ENCODE data around the gene ALG1L2.
"Not testable (repeated sequence)": the region's sequence is repeated elsewhere in the genome, so short reads cannot be mapped to it uniquely, and the experiment has no call there.

Gene ALG1L2

GRCh38 chr3:130081351-130081881 is at the start of gene ALG1L2:
ALG1L2 (plus strand) TSS chr3:130081831; CDS start chr3:130082017, 186 bp downstream.
- no peak within 1 kb of the TSS for H3K9ac ChIP-seq (ENCODE audit: low read length)
- H3K4me3 ChIP-seq (ENCODE audit: low read depth, low read length) = no peak within 1 kb of the TSS
- H3K36me3 ChIP-seq (ENCODE audit: control insufficient read depth, insufficient read depth, low read length) = no peaks in the 10 kb centered on the region; the same call in 1 of the 2 replicates
- no peaks in the 10 kb centered on the region for H3K9me3 ChIP-seq (ENCODE audit: control insufficient read depth, insufficient read depth, low read depth, low read length)
- no peak within 1 kb of the TSS for H3K27ac ChIP-seq (ENCODE audit: low read depth, low read length)
- no peaks in the 10 kb centered on the region for H3K4me1 ChIP-seq (ENCODE audit: control insufficient read depth, insufficient read depth, low read length)
- no peaks in the 10 kb centered on the region for H3K27me3 ChIP-seq (ENCODE audit: control insufficient read depth, insufficient read depth, low read length)

DNA sequence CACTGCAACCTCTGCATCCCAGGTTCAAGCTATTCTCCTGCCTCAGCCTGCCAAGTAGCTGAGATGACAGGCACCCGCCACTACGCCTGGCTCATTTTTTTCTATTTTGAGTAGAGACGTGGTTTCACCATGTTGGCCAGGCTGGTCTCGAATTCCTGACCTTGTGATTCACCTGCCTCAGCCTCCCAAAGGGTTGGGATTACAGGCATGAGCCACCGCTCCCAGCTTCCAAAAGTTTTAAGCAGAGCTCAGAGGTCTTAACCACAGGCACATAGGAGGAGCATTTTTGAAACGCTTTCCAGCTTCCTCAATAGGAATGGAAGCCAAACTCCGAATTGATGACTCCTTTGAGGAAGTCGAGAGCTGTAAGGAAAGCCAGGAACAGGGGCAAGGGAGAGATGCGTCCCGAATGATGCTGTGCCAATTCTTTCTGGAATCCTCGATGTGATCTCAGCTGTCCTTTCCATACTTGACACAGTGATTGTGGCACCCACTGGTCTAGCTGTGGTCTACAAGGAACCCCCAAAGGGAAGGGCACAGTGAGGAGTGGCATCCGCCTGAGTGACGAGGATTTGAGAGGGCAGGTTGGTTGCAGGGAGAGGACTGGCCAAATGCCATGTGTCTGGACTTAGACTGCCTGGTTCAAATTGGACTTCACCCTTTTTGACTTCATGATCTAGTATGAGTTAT is 44.4 kb upstream of the ALG1L2 start:
- not testable (repeated sequence) for H3K27me3 ChIP-seq (ENCODE audit: control insufficient read depth, insufficient read depth, low read length); H3K36me3 ChIP-seq (ENCODE audit: control insufficient read depth, insufficient read depth, low read length); H3K9me3 ChIP-seq (ENCODE audit: control insufficient read depth, insufficient read depth, low read depth, low read length); H3K9ac ChIP-seq (ENCODE audit: low read length); H3K4me1 ChIP-seq (ENCODE audit: control insufficient read depth, insufficient read depth, low read length); H3K27ac ChIP-seq (ENCODE audit: low read depth, low read length); H3K4me3 ChIP-seq (ENCODE audit: low read depth, low read length)

DNA sequence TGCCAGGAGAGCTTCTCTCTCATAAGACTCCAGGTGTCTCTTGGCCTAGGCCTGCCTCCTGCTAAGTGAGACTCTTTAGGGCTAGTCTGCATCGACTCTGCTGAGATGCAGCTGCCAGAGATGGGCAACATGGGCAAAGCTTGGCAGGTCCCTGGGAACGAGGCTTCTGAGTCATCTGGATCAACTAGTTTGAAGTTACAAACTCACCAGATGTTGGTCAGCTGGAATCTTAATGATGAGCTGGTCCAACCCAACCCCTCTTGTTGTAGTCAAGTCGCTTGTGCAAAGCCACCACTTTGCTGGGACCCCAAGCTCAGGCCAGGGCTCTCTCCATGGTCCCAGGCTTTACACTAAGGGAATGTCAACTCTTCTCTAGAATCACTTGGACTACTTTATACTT is 38.9 kb upstream of the ALG1L2 start:
- H3K9me3 ChIP-seq (ENCODE audit: control insufficient read depth, insufficient read depth, low read depth, low read length); H3K9ac ChIP-seq (ENCODE audit: low read length); H3K4me3 ChIP-seq (ENCODE audit: low read depth, low read length); H3K4me1 ChIP-seq (ENCODE audit: control insufficient read depth, insufficient read depth, low read length); H3K27me3 ChIP-seq (ENCODE audit: control insufficient read depth, insufficient read depth, low read length); H3K27ac ChIP-seq (ENCODE audit: low read depth, low read length); H3K36me3 ChIP-seq (ENCODE audit: control insufficient read depth, insufficient read depth, low read length): not testable (repeated sequence)

DNA sequence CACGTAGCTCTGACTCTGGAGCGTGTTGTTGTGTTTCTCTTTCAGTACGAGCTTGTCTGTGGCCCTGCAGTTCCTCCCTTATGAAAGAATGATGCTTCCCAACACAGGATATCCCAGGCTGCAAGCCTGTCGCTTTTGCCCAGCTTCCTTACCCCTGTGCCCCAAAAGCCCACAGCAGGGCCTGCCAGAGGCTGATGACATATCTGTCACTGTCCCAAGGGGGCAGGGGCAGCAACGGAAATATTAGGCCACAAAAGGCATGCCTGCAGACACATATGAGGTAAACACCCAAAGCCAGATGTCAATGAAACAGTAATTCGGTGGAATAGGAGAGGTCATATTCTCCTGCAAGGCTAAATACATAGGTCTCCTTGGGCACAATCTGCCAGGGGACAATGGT is 38.0 kb upstream of the ALG1L2 start:
- not testable (repeated sequence) for H3K4me3 ChIP-seq (ENCODE audit: low read depth, low read length); H3K27me3 ChIP-seq (ENCODE audit: control insufficient read depth, insufficient read depth, low read length); H3K9me3 ChIP-seq (ENCODE audit: control insufficient read depth, insufficient read depth, low read depth, low read length); H3K9ac ChIP-seq (ENCODE audit: low read length); H3K4me1 ChIP-seq (ENCODE audit: control insufficient read depth, insufficient read depth, low read length); H3K36me3 ChIP-seq (ENCODE audit: control insufficient read depth, insufficient read depth, low read length); H3K27ac ChIP-seq (ENCODE audit: low read depth, low read length)

DNA sequence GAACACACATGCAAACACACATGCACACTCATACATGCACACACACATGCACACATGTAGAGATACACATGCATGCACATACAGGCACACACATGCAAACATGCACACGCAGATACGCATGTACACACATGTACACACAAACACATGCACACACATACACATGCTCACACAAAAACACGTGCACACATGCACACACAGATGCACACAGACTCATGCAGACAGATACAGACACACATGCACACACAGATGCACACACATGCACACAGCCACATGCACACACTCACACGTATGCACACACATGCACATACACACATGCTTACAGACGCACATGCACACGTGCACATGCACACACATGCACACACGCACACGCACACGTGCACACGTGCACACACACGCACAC is 37.3 kb upstream of the ALG1L2 start:
- Histone ChIP-seq H3K4me3 (ENCODE audit: low read depth, low read length) (no peak overlapping the region), H3K27me3 (ENCODE audit: control insufficient read depth, insufficient read depth, low read length) (no peaks in the 10 kb centered on the region)

GRCh38 chr3:130048726-130049125 is 32.9 kb upstream of the ALG1L2 start:
- Histone ChIP-seq H3K4me1 (ENCODE audit: control insufficient read depth, insufficient read depth, low read length) (no peaks in the 10 kb centered on the region), H3K27me3 (ENCODE audit: control insufficient read depth, insufficient read depth, low read length) (no peaks in the 10 kb centered on the region)

More for the DNA sequence above, 37.3 kb upstream of the ALG1L2 start:
- no peaks in the 10 kb centered on the region for H3K4me1 ChIP-seq (ENCODE audit: control insufficient read depth, insufficient read depth, low read length)
- peaks cover 3% of the 10 kb centered on the region; the same call in 1 of the 2 replicates for H3K9me3 ChIP-seq (ENCODE audit: control insufficient read depth, insufficient read depth, low read depth, low read length)
- no peak overlapping the region for H3K9ac ChIP-seq (ENCODE audit: low read length)
- H3K27ac ChIP-seq (ENCODE audit: low read depth, low read length) = no peak overlapping the region
- no peaks in the 10 kb centered on the region for H3K36me3 ChIP-seq (ENCODE audit: control insufficient read depth, insufficient read depth, low read length)

DNA sequence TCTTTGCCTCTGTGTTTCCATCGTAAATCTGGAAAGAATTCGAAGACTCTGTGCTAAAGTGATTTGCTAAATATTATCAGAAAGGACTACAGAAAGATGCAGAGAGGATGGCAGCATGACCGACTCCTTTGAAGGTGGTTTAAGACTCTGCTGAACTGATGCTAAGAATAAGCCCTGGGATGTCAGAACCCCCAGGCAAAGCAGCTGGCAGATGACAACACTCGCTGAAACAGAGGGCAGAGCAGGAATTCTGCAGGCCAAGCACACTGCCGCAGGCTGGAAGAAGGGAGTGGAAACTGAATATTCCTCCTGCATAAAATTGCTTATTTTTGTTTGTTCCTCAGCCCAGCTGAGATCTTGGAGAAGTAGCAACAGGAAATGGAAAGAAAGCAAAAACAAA is 29.3 kb upstream of the ALG1L2 start:
- H3K9me3 ChIP-seq (ENCODE audit: control insufficient read depth, insufficient read depth, low read depth, low read length); H3K27me3 ChIP-seq (ENCODE audit: control insufficient read depth, insufficient read depth, low read length); H3K36me3 ChIP-seq (ENCODE audit: control insufficient read depth, insufficient read depth, low read length); H3K27ac ChIP-seq (ENCODE audit: low read depth, low read length); H3K4me3 ChIP-seq (ENCODE audit: low read depth, low read length); H3K4me1 ChIP-seq (ENCODE audit: control insufficient read depth, insufficient read depth, low read length); H3K9ac ChIP-seq (ENCODE audit: low read length): not testable (repeated sequence)

More at GRCh38 chr3:130048726-130049125, 32.9 kb upstream of the ALG1L2 start:
- Histone ChIP-seq H3K4me3 (ENCODE audit: low read depth, low read length) (no peak overlapping the region), H3K27ac (ENCODE audit: low read depth, low read length) (no peak overlapping the region), H3K9me3 (ENCODE audit: control insufficient read depth, insufficient read depth, low read depth, low read length) (peaks cover 3% of the 10 kb centered on the region; the same call in 1 of the 2 replicates), H3K9ac (ENCODE audit: low read length) (no peak overlapping the region), H3K36me3 (ENCODE audit: control insufficient read depth, insufficient read depth, low read length) (no peaks in the 10 kb centered on the region)

- H3K9me3 ChIP-seq (ENCODE audit: control insufficient read depth, insufficient read depth, low read depth, low read length); H3K9ac ChIP-seq (ENCODE audit: low read length); H3K27ac ChIP-seq (ENCODE audit: low read depth, low read length); H3K4me1 ChIP-seq (ENCODE audit: control insufficient read depth, insufficient read depth, low read length); H3K27me3 ChIP-seq (ENCODE audit: control insufficient read depth, insufficient read depth, low read length); H3K4me3 ChIP-seq (ENCODE audit: low read depth, low read length); H3K36me3 ChIP-seq (ENCODE audit: control insufficient read depth, insufficient read depth, low read length): not testable (repeated sequence)
These were observed 28.7 kb upstream of the ALG1L2 start for GRCh38 chr3:130052965-130053364.

- peaks cover 10% of the 10 kb centered on the region for H3K4me1 ChIP-seq (ENCODE audit: control insufficient read depth, insufficient read depth, low read length)
- H3K27ac ChIP-seq (ENCODE audit: low read depth, low read length); H3K4me3 ChIP-seq (ENCODE audit: low read depth, low read length); H3K27me3 ChIP-seq (ENCODE audit: control insufficient read depth, insufficient read depth, low read length); H3K9me3 ChIP-seq (ENCODE audit: control insufficient read depth, insufficient read depth, low read depth, low read length); H3K36me3 ChIP-seq (ENCODE audit: control insufficient read depth, insufficient read depth, low read length): not testable (repeated sequence)
- peak overlapping the region; percentile 46 for H3K9ac ChIP-seq (ENCODE audit: low read length)
These were observed 23.9 kb upstream of the ALG1L2 start for GRCh38 chr3:130057536-130058266.

GRCh38 chr3:130058267-130058657 is 23.4 kb upstream of the ALG1L2 start:
- H3K9me3 ChIP-seq (ENCODE audit: control insufficient read depth, insufficient read depth, low read depth, low read length); H3K27ac ChIP-seq (ENCODE audit: low read depth, low read length); H3K36me3 ChIP-seq (ENCODE audit: control insufficient read depth, insufficient read depth, low read length); H3K27me3 ChIP-seq (ENCODE audit: control insufficient read depth, insufficient read depth, low read length); H3K4me3 ChIP-seq (ENCODE audit: low read depth, low read length): not testable (repeated sequence)
- H3K9ac ChIP-seq (ENCODE audit: low read length) = peak overlapping the region; percentile 76
- peaks cover 10% of the 10 kb centered on the region for H3K4me1 ChIP-seq (ENCODE audit: control insufficient read depth, insufficient read depth, low read length)

DNA sequence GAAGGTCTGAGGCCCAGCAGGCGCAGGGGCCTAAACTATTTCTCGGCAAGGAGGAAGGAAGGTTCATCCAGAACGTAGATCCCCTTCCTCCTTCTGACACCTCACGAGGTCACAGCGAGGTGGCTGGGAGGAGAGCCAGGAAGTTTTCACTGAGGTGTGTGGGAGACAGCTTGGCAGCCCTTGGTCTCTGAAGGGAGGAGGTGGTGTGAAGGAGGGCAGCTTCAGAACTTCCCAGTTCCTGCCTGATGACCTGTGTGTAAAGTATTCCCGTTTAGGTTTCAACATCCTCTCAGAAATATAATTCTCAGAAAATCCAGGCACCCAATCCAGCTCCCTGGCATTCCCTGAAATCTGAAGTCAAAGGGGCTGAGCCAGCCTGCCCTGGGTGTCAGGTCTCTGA is 22.9 kb upstream of the ALG1L2 start:
- Histone ChIP-seq H3K4me1 (ENCODE audit: control insufficient read depth, insufficient read depth, low read length) (peaks cover 10% of the 10 kb centered on the region), H3K9ac (ENCODE audit: low read length) (peak overlapping the region; percentile 76)
- not testable (repeated sequence) for H3K4me3 ChIP-seq (ENCODE audit: low read depth, low read length); H3K9me3 ChIP-seq (ENCODE audit: control insufficient read depth, insufficient read depth, low read depth, low read length); H3K27me3 ChIP-seq (ENCODE audit: control insufficient read depth, insufficient read depth, low read length); H3K36me3 ChIP-seq (ENCODE audit: control insufficient read depth, insufficient read depth, low read length); H3K27ac ChIP-seq (ENCODE audit: low read depth, low read length)
